Measurements from ENCODE around the gene BCAT1.

Gene BCAT1

DNA sequence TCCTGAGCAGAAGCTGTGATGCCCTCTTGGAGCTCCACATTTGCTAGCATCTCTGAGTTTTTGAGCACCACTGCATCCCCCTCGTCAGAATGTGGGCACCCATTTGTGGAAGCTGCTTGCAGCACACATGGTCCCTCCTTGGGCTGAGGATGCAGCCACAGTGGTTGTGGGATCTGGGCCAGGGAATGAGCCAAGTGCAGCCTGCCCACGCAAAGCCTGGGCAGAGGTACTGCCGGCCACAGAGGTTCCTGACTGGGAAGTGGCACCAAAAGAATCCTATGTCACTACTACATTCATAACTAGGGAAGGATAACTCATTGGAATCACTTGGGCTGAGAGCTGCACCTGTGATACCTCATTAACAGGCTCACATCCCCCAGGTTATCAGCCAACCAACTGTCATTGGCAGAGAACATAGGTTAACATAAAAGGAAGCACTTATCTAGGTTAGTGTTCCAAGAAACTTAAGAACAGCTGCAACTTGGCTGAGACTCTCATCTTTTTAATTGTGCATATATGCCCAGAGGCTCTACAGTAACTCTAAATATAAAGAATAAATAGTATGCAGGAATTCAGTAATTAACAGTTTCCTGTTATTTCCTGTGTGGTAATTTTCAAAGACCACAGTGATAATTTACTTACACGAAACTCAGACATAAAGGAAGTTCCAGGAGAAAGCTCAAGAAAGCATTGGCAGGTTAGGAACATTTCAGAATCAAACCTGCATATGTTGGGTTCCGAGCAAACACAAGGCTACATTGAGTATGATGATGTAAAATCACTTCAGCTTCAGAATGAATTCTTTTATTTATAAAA, 145.3 kb downstream of the BCAT1 start:
- DNase-seq = no peak

DNA sequence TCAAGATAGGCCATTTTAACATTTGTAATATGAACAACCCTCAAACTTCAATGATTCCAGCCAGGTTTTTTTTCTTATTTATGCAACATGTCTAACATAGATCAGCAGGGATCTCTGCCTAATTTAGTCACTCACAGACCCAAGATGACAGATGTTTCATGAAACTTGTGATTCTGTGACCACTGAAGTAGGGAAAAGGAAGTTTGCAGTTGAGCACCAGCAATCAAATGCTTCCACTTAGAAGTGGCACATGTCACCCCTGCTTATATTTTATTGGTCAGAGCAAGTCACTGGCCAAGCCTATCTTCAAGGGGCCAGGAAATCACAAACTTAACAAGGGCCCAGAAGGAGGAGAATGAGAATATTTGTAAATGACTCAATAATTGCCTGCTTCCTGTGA, 150.6 kb downstream of the BCAT1 start:
- no peak for DNase-seq

DNA sequence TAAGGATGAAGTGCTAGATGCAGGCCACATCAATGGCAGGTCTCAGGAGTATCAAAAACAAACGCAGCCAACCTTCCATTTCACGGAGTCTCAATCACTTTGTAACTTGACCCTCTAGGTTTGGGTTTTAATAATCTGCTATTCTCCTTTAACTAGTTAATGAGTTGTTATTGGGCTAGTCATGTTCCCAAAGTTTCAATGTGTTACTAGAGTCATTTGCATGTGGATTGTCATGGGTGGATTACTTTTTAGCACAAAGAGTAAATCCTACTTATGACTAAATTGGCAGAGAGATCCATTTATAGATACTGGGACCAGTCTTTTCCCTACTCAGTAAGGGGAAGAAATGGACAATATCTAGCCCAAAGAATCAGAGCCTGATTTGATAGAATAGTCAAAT, 151.0 kb downstream of the BCAT1 start:
- no peak for DNase-seq

- no peak for DNase-seq
Observed at GRCh38 chr12:24796876-24797275, 152.0 kb downstream of the BCAT1 start.

GRCh38 chr12:24795699-24796347, 153.1 kb downstream of the BCAT1 start:
- no peak for DNase-seq

- no peak for DNase-seq
Observed at GRCh38 chr12:24791622-24792021, 157.3 kb downstream of the BCAT1 start.

- no peak for DNase-seq
Observed at GRCh38 chr12:24788886-24789285, 160.0 kb downstream of the BCAT1 start.

GRCh38 chr12:24780697-24781368, 168.1 kb downstream of the BCAT1 start:
- no peak for DNase-seq

GRCh38 chr12:24778486-24779304, 170.2 kb downstream of the BCAT1 start:
- no peak for DNase-seq

GRCh38 chr12:24777359-24777758, 171.5 kb downstream of the BCAT1 start:
- DNase-seq = no peak

DNA sequence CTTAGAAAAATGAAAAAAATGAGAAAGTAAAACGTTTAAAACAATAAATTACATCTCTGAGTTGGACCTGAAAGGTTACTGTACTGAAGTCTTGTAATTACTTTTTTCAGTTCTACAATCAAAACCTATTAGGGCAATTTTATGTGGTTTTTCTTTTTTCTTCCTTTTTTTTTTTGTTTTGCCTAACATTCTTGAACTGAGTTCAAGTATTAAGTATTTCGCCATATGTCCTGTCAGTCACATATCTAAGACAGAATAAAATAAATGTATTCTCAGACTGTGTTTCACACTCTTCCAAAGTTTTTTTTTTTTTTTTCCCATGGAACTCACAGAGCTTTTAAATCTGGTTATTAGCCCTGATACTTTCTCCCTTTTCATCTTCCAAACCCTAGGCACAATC, 172.0 kb downstream of the BCAT1 start:
- no peak for DNase-seq

DNA sequence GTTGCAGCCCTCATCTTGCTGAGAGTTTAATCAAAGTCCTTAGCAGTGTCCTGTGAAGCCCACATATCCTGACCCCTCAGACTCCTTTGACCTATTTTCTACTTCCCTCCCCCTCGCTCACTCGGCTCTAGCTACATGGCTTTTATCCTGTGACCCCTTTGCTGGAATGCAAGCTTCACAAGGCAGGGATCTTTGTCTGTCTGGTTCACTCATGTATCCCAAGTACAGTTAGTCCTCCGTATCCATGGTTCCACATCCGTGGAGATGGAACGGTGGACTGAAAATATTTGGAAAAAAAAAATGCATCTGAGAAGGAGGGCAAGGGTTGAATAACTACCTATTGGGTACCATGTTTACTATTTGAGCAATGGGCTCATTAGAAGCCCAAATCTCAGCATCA, 173.8 kb downstream of the BCAT1 start:
- no peak for DNase-seq

- DNase-seq = no peak
Observed at GRCh38 chr12:24773996-24774395, 174.9 kb downstream of the BCAT1 start.

- no peak for DNase-seq
Observed at GRCh38 chr12:24772813-24773212, 176.1 kb downstream of the BCAT1 start.

- no peak for DNase-seq
Observed at GRCh38 chr12:24770821-24771220, 178.1 kb downstream of the BCAT1 start.

GRCh38 chr12:24770334-24770733, 178.6 kb downstream of the BCAT1 start:
- no peak for DNase-seq

GRCh38 chr12:24769682-24770081, 179.2 kb downstream of the BCAT1 start:
- DNase-seq = no peak

DNA sequence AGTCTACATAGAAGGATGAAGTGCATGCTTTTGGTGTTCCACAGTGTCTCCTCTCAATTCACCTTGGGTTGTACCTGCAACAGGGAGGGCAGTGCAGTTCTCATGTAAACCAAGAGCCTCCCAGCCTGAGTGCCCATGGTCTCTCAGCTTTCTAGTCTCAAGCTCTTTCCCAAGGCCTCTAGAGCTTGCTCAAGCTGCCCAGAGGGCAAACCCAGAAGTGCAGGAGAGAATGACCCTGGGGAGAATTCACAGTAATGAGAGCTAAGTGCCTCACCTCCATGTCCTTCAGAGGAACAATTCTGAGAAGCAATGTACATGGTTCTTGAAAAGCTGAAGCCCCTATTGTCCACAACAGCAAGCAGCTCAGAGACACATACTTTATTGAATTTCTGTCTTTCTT, 180.5 kb downstream of the BCAT1 start:
- no peak for DNase-seq

DNA sequence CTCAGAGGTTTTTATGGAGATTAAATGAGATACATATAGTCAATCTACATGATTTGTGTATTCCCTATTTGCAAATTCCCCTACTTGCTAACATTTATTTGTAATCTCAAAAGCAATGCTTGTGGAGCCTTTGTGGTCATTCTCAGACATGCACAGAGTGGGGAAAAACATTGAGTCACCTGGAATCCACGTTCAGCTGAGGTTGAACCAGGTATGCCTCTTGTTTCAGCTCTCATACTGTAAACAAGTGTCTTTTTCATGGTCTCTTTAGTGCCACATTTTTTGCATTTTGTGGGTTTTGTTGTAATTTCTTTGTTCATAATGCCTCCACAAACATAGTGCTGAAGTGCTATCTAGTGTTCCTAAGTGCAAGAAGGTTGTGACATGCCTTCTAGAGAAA, 181.9 kb downstream of the BCAT1 start:
- no peak for DNase-seq

GRCh38 chr12:24764712-24765111, 184.2 kb downstream of the BCAT1 start:
- DNase-seq = no peak

DNA sequence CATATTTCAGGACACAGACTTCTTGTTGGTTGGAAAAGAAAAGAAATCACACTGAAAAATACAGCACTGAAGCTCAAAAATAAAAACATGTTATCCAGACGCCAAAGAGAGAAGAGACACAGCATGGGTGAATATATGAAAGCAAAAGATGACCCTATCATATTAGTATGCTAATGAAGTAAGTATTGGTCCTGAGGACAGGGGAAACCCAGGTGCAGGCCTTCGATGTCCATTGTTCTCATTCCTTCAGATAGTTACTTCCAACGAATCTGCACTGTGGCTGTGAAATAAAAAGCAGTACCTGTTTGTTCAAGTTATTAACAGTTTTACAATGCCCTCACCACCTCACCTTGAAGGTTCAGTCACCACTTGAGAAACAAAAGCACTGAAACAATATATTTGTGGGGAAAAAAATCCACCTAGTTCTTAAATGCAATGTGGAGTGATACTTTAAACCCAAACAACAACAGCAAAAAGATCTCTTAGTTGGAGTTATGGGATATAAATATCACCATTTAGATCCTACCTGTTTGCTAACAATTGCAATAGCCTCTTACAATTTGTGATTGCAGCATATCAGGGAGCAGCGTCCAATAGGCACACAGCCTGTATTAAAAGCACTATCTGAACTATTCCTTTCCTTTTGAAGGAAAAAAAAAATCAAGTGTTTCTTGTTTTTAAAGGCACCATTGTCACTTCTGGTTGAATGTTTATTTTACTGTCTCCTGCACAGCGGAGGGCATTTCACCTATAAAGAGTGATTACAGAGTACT, 188.1 kb downstream of the BCAT1 start:
- no peak for DNase-seq

- no peak for DNase-seq
Observed at GRCh38 chr12:24760162-24760561, 188.7 kb downstream of the BCAT1 start.

Data from NCI-H446 treated with DMSO at 0.1 percent for 48 hours (cell line).